SK-N-MC (cell line): Measurements from ENCODE around the gene KLF13.

ENCODE experiments used
- EZH2 ChIP-seq: fragments of 200-600 bp; sonication (generic); IDR thresholded peaks from one replicate; pipeline ENCODE4 v1.6.1; 2017; ENCODE audit warnings: antibody characterized with exemption
- POLR2AphosphoS5 ChIP-seq: IDR thresholded peaks from 2 replicates; pipeline ENCODE4 v1.6.1; 2012; ENCODE audit warnings: mild to moderate bottlenecking, low read depth, low read length, borderline replicate concordance

GRCh38 chr15:31382713-31383045 is 56.0 kb downstream of the KLF13 start:
- TF ChIP-seq POLR2AphosphoS5 (no peak), EZH2 (no peak)
